ENCODE measurements around the gene HRH1.
"Not testable (repeated sequence)": the region's sequence is repeated elsewhere in the genome, so short reads cannot be mapped to it uniquely, and the experiment has no call there.

Gene HRH1

DNA sequence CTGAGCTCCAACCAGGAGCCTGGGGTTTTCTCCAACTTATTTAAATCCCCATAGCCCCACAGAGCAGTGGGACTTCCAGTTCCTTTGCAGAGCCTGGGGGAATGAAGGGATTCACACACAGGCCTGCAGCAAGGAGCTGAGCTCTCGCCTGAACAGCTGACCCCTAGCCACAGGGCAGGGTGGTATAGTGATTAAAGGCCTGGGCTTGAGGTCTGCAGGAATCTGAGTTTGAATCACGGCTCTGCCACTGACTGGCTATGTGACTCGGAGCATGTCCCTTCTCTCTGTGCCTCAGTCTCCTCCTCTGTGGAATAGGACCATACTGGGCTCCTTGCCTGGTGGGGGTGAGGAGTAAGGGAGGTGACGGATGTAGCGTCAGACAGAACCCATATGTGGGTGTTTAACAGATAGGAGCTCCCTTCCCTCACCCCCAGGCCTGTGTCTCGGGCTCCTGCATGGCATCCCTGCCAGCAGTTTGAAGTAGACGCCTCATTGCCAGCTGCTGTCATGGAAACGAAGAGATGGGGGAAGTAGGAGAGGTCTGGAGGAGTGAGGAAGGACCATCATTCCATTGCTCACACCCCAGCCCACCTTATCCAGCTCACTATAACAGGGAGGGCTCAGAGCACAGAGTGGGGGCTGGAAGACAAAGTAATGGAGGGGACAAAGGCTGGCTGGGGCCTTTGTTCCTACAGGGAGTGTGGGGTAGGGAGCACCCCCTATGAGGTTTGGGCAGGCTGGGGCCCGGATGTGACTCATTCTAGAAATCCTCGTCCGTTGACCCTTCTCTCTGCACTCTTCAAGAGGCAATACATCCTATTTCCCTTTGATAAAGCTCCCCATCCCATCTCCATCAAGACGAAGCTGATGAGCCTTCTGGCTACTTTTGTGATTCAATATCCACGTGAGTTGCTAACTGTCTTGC is 14.8 kb downstream of the HRH1 start:
- DNase-seq (ENCODE audit: low read depth in 2 of 3, low spot score in 1 of 3): no peak

DNA sequence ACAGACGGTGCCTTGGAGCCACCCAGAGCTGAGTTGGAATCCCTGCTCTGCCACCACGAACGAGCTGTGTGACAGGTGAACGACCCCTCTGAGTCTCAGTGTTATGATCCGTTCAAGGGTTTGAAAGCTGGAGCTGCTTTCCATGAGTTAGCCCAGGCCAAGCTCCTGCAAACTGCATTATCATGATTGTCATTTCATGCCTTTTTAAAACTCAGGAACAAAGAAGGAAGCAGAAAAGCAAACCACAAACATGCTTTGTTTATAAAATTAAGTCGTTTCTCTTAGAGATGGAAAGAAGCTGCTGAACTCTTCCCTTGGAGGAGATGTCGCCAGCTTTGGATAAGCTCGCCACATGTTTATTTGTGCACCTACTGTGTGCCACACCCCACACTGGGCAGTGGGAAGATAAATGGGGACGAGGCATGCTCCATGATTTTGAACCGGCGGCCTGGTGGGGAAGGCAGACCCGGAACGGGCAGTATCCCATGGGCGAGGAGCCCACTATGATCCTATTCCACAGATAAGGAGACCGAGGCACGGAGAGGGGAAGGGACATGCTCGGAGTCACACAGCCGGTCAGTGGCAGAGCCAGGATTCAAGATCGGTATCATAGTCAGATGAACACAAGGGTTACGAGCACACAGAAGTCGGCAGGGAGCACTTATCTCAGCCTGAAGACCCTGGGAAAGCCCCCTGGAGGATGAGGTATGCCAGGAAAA is 15.9 kb downstream of the HRH1 start:
- no peak for DNase-seq (ENCODE audit: low read depth in 2 of 3, low spot score in 1 of 3)

DNA sequence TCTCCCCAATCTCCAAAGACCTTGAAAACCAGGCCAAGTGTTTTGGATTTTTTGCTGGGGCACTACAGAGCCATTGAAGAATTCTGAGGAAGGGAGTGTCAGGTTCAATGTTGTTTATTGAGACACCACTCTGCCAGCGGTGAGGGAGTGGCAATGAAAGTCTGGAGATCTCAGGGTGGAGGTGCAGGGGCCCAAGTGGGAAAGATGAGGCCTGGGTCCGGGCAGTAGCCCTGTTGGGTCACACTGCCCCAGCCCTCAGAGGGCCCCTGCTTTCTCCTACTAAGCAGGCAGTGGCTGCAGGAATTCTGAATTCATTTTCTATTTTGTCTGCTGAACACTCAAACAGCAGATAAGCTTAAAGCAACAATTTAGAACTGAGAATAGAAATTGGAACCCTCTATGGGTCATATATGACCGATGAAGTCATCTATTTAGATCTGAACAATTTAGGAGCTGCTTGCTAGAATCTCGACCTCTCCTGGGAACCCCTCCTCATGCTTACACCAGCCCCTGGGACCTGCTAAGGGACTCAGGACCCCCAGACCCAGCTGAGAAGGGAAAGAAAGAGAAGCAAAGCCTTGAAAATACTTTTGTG is 17.9 kb downstream of the HRH1 start:
- no peak for DNase-seq (ENCODE audit: low read depth in 2 of 3, low spot score in 1 of 3)

DNA sequence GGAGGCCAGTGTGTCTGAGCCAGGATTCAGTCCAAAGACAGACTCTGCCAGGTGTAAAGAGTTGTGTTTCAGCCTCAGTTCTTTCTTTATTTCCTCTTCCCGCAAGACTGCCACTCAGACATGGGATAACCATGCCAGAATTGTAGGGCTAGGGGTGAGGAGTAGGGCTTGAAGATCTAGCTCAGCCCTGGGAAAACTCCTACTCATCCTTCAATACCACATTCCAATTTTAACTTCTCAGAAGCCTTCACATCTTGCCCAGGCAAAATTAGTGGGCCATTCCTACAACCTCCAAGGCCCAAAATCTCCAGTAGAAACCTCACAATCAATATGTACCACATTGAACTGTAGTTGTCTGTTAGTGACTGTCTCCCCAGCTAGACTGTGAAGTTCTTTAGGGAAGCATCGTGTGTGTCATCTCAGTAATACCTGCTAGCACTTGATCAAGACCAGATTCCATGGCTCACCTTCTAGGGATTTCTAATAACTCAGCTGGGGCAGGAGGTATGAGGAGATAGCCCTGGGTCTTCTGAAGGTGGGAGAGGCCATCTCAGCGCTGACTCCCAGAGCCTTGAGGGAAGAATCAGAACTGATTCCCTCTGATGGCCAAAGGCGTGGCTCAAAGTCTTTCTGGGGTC is 19.7 kb downstream of the HRH1 start:
- DNase-seq (ENCODE audit: low read depth in 2 of 3, low spot score in 1 of 3): no peak

DNA sequence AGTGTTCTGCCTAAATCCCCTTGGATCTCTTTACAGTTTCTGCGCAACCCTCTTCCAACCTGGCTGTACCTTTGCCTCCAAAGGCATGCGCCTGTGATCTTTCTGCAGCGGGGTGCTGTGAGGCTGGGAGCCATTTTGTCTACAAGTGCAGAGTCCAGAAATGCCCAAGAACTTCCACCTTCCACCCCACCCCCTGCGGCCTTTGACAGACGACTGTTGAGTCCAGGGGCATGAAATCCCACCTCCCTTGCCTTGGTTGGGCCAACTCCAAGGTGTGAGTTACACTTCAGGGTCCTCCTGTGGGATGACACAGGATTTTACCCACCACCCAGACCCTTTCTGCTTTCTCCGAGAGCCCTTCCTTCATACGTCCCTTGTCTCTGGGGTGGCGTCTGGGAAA is 24.1 kb downstream of the HRH1 start:
- DNase-seq (ENCODE audit: low read depth in 2 of 3, low spot score in 1 of 3): no peak

DNA sequence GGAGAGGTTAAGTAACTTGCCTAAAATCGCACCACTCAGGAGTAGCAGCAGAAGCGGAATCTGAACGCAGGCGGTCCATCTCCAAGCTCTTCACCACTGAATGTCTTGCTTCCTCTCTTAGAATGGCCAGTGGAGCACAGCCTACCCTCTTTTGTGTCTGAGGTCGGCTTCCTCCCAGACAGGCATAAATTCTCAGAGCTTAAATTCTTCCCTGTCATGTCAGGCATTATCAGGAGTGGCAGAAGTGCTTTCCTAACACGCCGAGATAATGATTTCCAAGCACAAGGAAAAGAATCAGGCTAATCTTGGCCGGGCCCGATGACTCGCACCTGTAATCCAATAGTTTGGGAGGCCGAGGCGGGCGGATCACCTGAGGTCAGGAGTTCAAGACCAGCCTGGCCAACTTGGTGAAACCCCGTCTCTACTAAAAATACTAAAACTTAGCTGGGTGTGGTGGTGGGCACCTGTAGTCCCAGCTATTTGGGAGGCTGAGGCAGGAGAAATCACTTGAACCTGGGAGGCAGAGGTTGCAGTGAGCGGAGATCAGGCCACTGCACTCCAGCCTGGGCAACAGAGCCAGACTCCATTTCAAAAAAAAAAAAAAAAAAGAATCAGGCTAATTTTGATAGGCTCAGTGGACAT is 30.2 kb downstream of the HRH1 start:
- not testable (repeated sequence) for DNase-seq (ENCODE audit: low read depth in 2 of 3, low spot score in 1 of 3)

DNA sequence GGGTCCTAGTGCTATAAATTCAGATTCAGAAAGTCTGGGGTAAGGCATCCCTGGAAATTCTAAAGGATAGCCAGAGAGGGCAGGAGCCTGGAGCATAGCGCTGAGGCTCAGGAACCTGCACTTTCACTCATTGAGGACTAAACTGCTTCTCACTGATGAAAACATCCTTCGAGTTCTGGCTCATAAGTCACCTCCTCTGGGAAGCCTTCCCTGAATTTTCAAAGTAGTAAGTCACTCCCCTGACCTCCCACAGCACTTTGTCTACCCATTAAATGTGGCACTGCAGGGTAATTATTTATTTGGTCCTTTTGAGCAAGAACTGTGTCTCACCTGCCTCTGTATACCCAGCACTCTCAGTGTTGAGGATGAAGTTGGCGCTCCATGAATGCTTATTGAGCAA is 30.9 kb downstream of the HRH1 start:
- DNase-seq (ENCODE audit: low read depth in 2 of 3, low spot score in 1 of 3): no peak

DNA sequence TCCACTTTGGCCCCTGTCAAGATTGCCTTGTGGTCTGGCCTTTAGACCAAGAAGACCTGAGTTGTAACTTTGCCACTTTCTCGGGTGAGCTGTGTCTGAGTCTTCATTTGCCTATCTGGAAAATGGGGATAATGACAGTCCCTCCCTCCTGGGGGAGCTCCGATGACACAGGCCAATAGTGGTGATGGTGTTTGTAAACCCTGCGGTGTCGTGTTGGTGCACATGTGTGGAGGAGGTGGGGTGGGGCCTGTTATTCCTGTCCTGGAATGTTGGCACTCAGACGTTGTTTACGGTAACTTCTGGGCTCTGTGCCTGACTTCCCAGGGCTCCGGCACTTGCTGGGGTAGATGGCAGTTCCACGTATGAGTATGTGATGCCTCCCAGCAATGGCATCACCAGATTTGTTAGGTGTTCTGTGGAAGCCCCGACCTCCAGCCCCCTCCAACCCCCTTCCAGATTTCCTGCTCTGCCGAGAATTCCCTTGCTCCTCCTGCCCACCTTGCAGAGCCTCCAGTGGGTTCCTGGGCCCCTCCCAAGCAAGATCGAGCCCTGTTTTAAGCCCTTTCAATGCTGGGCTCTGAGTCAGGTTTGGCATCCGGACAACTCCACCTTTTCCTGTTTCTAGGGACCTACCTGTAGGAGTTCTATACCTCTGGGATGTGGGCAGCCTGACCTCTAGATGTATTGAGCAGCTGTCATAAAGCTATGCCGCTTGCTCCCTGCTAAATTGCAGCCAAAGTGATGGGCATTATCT is 31.4 kb downstream of the HRH1 start:
- no peak for DNase-seq (ENCODE audit: low read depth in 2 of 3, low spot score in 1 of 3)

DNA sequence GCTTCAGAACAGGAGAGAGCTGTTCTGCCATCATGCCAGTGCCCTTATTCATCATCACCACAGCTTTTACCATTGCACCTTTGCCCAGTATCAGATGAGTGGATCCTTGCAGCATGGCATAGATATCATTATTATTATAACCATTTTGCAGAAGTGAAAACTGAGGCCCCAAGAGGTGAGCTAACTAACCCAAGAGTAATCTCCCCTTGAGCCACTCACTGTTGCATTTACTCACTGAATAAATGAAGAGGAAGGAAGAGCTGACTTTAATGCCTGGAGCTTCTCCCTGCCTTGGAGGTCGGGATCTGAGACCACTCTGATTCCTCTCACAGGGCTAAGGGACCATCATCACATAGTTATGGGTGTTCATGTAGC is 32.0 kb downstream of the HRH1 start:
- no peak for DNase-seq (ENCODE audit: low read depth in 2 of 3, low spot score in 1 of 3)

DNA sequence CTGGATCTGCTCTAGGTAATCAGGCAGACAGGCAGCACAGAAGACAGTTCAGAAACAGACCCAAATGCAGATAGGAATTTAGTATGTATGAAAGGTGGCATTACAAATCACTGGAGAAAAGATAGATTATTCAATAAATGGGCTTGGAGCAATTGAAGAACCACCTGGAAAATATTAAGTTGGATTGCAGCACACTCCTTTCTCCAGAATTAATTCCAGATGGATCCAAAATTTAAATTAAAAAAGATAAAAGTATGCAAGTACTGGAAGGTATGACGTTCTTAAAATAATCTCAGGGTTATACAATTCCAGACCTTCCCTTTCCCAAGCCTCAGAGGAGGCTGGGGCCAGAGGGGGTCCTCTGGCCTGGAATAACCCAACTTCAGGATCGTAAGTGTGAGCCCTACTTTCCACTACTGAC is 32.5 kb downstream of the HRH1 start:
- DNase-seq (ENCODE audit: low read depth in 2 of 3, low spot score in 1 of 3): no peak

DNA sequence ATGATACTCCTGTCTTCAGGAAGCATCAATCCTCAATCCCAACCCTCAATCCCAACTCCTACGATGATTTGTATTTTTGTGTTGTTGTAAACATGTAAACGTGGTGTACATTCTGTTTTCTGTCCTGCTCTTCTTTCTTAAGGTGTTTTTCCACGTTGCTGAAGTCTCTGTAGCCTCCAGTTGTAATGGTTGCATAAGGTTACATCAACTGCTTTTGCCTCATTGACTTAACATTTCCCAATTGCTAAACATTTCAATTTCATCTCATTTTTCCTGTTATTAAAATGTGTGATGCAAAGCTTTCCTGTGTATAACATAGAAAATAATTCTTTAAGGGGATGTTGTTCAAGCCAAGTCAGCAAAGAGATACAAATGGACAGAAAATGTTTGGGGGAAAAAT is 33.4 kb downstream of the HRH1 start:
- DNase-seq (ENCODE audit: low read depth in 2 of 3, low spot score in 1 of 3): no peak

DNA sequence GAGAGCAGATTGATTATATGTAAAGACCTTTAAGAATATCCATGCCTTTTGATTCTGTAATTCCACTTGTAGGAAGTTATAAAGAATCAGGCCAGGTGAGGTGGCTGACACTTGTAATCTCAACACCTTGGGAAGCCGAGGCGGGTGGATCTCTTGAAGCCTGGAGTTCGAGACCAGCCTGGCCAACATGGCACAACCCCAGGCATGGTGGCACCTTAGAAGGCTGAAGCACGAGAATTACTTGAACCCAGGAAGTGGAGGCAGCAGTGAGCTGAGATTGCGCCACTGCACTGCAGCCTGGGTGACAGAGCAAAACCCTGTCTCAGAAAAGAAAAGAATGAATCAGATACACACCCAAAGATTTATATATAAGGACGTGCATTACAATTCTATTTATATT is 33.9 kb downstream of the HRH1 start:
- no peak for DNase-seq (ENCODE audit: low read depth in 2 of 3, low spot score in 1 of 3)

DNA sequence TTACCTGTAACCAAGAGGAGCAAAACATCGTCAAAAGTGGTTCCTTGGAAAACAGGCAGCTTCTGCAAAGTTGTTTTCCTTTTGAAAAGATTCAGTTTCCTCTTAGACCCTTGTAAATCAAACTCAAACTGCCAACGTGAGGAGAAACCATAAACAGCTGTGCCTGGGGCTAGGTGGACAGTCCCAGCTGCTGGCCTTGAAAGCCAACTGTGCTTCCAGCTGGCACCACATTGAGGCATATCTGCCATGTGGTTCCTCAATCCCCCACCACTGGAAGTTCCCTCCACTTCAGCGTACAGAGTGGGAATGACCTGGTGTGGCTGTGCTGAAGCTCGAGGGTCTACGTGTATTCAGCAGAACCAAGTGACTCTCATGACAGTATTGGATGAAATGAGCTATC is 40.9 kb downstream of the HRH1 start:
- DNase-seq (ENCODE audit: low read depth in 2 of 3, low spot score in 1 of 3): no peak

DNA sequence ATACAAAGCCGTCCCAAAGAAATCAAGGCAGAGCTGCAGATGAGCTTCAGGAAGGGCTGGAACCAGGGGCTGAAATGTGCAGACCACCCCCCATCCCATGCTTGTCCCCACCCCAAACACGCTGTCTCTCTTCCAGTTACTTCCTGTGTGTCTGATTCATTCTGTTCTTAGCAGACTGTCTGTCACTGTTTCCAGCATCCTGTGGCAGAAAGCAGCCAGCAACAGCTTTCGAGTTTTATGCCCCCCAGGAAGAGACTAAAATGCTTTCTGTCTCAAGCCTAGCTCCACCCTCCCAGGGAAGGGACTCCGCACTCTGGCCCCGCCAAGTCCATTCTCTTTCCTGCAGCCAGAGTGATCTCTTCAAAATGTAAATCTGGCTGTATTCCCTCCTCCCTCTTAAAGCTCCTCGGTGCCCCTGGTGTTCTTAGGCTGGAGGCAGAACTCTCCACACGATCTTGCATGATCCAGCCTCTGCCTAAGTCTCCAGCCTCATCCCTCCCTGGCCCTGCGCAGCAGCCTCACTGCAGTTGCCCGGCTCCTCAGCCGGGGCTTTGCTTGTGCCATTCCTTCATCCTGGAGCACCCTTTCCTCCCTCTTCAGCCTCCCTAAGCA is 41.5 kb downstream of the HRH1 start:
- DNase-seq (ENCODE audit: low read depth in 2 of 3, low spot score in 1 of 3): peak in 2 of 3 donors; percentile 6 to 22

DNA sequence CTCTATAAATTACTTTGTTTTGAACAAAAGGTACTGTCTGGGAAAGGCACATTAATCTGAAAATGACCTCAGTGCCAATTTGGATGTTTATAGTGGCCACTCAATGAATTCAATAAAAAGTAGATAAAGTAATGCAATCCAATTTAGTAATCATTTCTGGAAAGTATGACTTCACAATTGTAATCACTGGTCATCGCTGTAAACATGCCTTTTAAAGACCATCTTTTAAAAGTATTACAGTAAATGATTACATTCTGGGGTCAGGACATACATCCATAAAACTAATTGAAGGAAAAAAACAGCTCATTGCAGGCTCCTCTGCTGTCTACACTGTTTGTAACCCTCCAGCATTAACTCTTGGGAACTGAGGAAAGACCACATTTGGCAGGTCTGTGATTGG is 43.2 kb downstream of the HRH1 start:
- DNase-seq (ENCODE audit: low read depth in 2 of 3, low spot score in 1 of 3): no peak

DNA sequence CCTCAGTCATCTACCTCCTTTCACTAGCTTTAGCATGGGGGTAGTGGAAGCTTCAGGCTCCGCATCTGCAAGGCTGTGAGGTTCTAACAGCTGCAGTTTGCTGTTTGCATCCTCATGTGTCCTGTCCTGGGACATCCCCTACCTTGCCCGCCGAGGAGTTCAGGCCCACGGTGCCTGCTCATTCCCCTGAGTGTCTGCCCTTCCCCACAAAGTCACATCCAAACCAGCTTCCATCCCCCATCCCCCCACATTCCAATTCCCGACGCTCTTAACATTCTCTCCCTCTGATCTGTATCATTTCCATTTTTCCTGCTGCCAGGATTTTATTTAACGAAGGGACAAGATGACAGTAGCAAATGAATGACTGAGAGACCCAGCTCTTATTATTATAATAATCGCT is 43.8 kb downstream of the HRH1 start:
- DNase-seq (ENCODE audit: low read depth in 2 of 3, low spot score in 1 of 3): no peak

DNA sequence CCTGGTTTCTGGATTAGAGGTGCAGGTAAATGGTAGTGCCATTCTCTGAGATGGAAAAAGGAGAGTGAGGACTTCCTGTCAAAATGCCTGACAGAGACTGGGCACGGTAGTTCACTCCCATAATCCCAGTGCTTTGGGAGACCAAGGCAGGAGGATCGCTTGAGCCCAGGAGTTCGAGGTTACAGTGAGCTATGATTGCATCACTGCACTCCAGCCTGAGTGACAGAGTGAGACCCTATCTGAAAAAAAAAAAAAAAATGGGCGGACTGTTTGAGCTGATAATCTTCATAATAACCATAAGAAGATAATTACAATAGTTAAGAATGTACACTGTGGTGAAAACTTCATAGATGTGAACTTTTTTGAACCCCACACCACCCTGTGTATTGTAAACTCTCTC is 44.2 kb downstream of the HRH1 start:
- no peak for DNase-seq (ENCODE audit: low read depth in 2 of 3, low spot score in 1 of 3)

DNA sequence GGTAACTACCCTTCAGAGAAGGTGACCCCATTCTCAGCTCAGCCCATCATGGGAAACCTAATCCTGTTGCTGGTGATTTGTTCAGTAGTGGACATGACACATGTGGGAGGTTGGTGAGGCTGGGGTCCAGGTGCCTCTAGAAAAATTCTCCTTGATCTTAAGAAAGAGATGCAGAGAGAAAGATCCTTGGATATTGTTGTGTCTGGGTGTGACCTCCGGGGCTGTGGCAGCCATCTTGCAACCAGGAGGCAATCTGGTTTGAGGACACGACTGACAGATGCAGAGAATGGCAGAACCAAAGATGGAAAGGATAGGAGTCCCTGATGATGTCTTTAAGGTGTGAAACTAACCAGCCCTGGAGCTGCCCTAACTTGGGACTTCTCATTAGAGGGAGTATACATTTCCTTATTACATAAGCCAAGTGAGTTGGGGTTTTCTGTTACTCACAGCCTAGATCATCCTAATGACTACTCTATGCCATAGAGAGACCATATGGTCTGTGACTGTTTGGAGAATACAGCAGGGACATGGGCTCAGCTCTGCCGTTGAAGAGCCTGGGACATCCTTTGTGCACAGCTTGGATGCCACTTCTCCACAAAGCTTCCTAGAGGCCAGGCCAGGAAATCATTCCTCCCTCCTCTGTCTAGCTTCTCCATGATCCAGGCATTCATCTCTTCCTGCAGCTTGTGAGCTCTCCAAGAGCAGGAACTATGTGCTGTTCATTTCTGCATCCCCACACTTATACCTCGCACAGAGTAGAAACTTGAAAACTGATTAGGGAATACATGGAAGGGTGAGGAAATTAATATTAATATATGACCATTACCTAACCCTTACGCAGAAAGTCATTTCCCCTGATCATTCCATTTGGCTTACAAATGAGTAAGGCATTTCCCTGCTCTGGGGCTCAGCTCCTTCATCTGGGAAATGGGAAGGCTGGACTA is 45.9 kb downstream of the HRH1 start:
- DNase-seq (ENCODE audit: low read depth in 2 of 3, low spot score in 1 of 3): no peak
